Peyer's patch (tissue), 4 donors: ENCODE measurements around the gene MTERF2.

Experiments
- POLR2A ChIP-seq, 2 donors: fragments of 450-650 bp; IDR thresholded peaks; one replicate each; pipeline ENCODE4 v1.5.1; 2017; ENCODE audit warnings: antibody characterized with exemption in 2 of 2, mild to moderate bottlenecking in 2 of 2, moderate library complexity in 2 of 2
- TF ChIP-seq, protein P1 (sequence below), 6 experiments: fragments of 450-650 bp in 4 of 6; fragments of 200-600 bp in 2 of 6; sonication (generic) in 1 of 6; IDR thresholded peaks; one replicate each; pipeline ENCODE4 v1.5.1; 2017 to 2019; ENCODE audit warnings: antibody characterized with exemption in 6 of 6, mild to moderate bottlenecking in 3 of 6, moderate library complexity in 1 of 6

DNA sequence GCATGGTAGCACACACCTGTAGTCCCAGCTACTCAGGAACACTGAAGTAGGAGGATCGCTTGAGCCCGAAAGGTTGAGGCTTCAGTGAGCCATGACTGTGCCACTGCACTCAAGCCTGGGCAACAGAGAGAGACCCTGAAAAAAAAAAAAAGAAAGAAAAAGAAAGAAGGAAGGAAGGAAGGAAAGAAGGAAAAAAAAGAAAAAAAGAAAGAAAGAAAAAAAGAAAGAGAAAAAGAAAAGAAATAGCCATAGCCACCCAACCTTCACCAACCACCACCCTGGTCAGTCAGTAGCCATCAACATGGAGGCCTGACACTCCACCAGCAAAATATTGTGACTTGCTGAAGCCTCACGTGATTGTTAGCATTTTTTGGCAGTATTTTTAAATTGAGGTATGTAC is 52.7 kb downstream of the MTERF2 start:
- TF ChIP-seq, protein P1, sequence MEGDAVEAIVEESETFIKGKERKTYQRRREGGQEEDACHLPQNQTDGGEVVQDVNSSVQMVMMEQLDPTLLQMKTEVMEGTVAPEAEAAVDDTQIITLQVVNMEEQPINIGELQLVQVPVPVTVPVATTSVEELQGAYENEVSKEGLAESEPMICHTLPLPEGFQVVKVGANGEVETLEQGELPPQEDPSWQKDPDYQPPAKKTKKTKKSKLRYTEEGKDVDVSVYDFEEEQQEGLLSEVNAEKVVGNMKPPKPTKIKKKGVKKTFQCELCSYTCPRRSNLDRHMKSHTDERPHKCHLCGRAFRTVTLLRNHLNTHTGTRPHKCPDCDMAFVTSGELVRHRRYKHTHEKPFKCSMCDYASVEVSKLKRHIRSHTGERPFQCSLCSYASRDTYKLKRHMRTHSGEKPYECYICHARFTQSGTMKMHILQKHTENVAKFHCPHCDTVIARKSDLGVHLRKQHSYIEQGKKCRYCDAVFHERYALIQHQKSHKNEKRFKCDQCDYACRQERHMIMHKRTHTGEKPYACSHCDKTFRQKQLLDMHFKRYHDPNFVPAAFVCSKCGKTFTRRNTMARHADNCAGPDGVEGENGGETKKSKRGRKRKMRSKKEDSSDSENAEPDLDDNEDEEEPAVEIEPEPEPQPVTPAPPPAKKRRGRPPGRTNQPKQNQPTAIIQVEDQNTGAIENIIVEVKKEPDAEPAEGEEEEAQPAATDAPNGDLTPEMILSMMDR (IDR thresholded peaks at IDR 0.05), result no peak
- TF ChIP-seq POLR2A (IDR thresholded peaks at IDR 0.05), result no peak
